Peyer's patch (tissue), 4 donors: ENCODE data around the gene TMEM51.

Experiments used
- POLR2A ChIP-seq, 2 donors: fragments of 450-650 bp; IDR thresholded peaks; one replicate each; pipeline ENCODE4 v1.5.1; 2017; ENCODE audit warnings: antibody characterized with exemption in 2 of 2, mild to moderate bottlenecking in 2 of 2, moderate library complexity in 2 of 2
- TF ChIP-seq, protein P1 (sequence below), 6 experiments: fragments of 450-650 bp in 4 of 6; fragments of 200-600 bp in 2 of 6; sonication (generic) in 1 of 6; IDR thresholded peaks; one replicate each; pipeline ENCODE4 v1.5.1; 2017 to 2019; ENCODE audit warnings: antibody characterized with exemption in 6 of 6, mild to moderate bottlenecking in 3 of 6, moderate library complexity in 1 of 6

DNA sequence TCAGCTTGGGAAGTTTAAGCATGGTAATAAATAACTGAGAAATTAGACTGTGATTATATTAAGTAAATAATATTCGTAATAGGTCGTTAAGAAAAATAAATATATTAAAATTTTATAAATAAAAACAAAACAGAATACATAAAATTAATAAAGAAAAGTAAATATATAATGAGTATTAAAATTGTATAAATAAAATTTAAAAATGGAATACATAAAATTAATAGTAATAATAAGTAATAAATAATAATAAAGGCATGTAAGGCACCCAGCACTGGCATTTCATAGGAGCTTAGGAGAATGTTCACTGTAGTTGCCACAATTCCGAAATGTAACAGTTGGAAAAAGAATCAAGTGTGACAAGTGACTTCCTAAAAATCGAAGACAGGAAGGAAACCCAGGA is 47.7 kb downstream of the TMEM51 start:
- TF ChIP-seq, protein P1, sequence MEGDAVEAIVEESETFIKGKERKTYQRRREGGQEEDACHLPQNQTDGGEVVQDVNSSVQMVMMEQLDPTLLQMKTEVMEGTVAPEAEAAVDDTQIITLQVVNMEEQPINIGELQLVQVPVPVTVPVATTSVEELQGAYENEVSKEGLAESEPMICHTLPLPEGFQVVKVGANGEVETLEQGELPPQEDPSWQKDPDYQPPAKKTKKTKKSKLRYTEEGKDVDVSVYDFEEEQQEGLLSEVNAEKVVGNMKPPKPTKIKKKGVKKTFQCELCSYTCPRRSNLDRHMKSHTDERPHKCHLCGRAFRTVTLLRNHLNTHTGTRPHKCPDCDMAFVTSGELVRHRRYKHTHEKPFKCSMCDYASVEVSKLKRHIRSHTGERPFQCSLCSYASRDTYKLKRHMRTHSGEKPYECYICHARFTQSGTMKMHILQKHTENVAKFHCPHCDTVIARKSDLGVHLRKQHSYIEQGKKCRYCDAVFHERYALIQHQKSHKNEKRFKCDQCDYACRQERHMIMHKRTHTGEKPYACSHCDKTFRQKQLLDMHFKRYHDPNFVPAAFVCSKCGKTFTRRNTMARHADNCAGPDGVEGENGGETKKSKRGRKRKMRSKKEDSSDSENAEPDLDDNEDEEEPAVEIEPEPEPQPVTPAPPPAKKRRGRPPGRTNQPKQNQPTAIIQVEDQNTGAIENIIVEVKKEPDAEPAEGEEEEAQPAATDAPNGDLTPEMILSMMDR (IDR thresholded peaks at IDR 0.05), result no peak
- no peak for TF ChIP-seq POLR2A (IDR thresholded peaks at IDR 0.05)
